ENCODE data around the gene TLL1. TPM values are rescaled to one million over a fixed set of nuclear protein-coding genes. Genes with fewer than 3 reads are reported as not detected.

Gene TLL1
- polyA plus RNA-seq, 2 donors = 0.35 to 0.41 TPM

DNA sequence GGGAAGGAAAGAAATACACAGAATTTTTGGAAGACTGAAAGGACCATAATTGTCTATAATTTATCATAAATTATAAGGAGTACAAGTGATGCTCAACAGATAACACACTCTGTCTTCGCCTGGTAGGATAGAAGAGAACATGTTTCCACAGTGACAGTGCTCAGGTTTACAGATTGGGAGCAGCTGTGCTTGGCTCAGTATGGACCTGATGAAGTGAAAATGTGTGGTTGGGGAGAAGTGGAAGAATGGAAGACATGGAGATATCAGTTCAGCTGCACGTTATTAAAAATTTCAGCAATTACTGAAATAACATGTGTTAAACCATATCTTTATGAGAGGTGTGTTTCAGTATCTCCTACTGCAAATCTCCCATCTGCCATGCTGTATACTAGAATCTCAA, 90.6 kb downstream of the TLL1 start:
- no peak overlapping the region for H3K4me3 ChIP-seq (ENCODE audit: low read depth in 1 of 2, low read length in 2 of 2)
- H3K27ac ChIP-seq (ENCODE audit: low read depth in 2 of 2, low read length in 1 of 2) = no peak overlapping the region
- H3K9me3 ChIP-seq (ENCODE audit: control insufficient read depth in 2 of 2, insufficient read depth in 1 of 2, low read depth in 1 of 2, low read length in 1 of 2) = peaks cover 0 to 2% of the 10 kb centered on the region in 2 donors
- 84 to 86% methylated on average over 2 of the region's 2 CpGs for WGBS, 2 donors
- H3K4me1 ChIP-seq (ENCODE audit: control insufficient read depth in 2 of 2, insufficient read depth in 2 of 2, low read length in 1 of 2) = no peaks in the 10 kb centered on the region
- no peaks in the 10 kb centered on the region for H3K27me3 ChIP-seq (ENCODE audit: control insufficient read depth in 1 of 2, insufficient read depth in 2 of 2, low read length in 2 of 2)
- H3K36me3 ChIP-seq (ENCODE audit: control insufficient read depth in 2 of 2, insufficient read depth in 2 of 2, low read length in 1 of 2) = no peaks in the 10 kb centered on the region

DNA sequence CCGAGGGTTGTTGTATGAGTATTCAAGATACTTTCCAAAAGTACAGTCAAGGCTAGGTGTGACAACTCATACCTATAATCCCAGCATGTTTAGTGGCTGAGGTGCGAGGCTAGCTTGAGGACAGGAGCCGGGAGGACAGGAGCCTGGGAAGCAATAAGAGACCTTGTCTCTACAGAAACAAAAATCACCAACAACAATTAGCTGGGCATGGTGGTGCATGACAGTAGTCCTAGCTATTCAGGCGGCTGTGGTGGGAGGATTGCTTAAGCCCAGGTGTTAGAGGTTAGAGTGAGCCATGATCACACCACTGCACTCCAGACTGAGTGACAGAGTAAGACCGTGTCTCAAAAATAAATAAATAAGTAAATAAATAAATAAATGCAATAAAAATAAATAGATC, 91.6 kb downstream of the TLL1 start:
- no peak overlapping the region for H3K27ac ChIP-seq (ENCODE audit: low read depth in 2 of 2, low read length in 1 of 2)
- no peaks in the 10 kb centered on the region for H3K4me1 ChIP-seq (ENCODE audit: control insufficient read depth in 2 of 2, insufficient read depth in 2 of 2, low read length in 1 of 2)
- H3K36me3 ChIP-seq (ENCODE audit: control insufficient read depth in 2 of 2, insufficient read depth in 2 of 2, low read length in 1 of 2) = no peaks in the 10 kb centered on the region
- H3K9me3 ChIP-seq (ENCODE audit: control insufficient read depth in 2 of 2, insufficient read depth in 1 of 2, low read depth in 1 of 2, low read length in 1 of 2) = peaks cover 0 to 2% of the 10 kb centered on the region in 2 donors
- H3K27me3 ChIP-seq (ENCODE audit: control insufficient read depth in 1 of 2, insufficient read depth in 2 of 2, low read length in 2 of 2) = no peaks in the 10 kb centered on the region
- no peak overlapping the region for H3K4me3 ChIP-seq (ENCODE audit: low read depth in 1 of 2, low read length in 2 of 2)
- WGBS, 2 donors = 87 to 91% methylated on average over 5 of the region's 5 CpGs

DNA sequence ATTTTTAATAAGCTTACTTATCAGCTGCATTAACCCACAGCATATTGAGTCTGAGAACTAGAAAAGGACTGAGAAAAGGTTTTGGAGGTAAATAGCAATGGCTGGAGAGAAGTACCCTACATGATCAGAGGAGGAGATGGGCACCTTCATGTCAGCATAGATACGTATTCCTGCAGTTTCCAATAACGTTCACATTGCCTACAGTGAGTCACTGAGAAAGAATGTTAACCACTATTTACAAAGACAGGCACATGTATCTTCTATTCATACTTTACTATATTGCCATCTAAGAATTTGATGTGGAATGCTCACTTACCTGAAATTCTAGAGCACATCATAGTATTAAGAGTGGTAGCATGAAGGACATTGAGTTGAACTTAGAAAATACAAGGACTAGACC, 92.5 kb downstream of the TLL1 start:
- Histone ChIP-seq H3K9me3 (ENCODE audit: control insufficient read depth in 2 of 2, insufficient read depth in 1 of 2, low read depth in 1 of 2, low read length in 1 of 2) (peaks cover 0 to 2% of the 10 kb centered on the region in 2 donors), H3K27ac (ENCODE audit: low read depth in 2 of 2, low read length in 1 of 2) (no peak overlapping the region), H3K4me3 (ENCODE audit: low read depth in 1 of 2, low read length in 2 of 2) (no peak overlapping the region), H3K27me3 (ENCODE audit: control insufficient read depth in 1 of 2, insufficient read depth in 2 of 2, low read length in 2 of 2) (no peaks in the 10 kb centered on the region), H3K36me3 (ENCODE audit: control insufficient read depth in 2 of 2, insufficient read depth in 2 of 2, low read length in 1 of 2) (no peaks in the 10 kb centered on the region), H3K4me1 (ENCODE audit: control insufficient read depth in 2 of 2, insufficient read depth in 2 of 2, low read length in 1 of 2) (no peaks in the 10 kb centered on the region)
- 45 to 71% methylated on average over 2 of the region's 2 CpGs for WGBS, 2 donors

DNA sequence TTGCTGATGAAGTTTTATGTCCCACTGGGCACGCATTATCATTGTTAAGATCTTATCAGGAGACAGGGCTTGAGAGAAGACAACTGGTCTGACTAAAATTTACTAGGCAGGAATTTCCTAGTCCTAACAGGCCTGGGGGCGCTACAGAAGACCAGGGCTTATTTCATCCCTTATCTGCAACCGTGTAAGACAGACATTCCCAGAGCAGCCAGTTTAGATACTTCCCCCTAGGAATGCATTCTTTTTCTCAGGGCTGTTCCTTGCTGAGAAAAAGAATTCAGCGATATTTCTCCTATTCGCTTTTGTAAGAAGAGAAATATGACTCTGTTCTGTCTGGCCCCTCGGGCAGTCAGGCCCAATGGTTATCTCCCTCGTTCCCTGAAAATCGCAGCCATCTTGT, 93.8 kb downstream of the TLL1 start:
- Histone ChIP-seq H3K4me1 (ENCODE audit: control insufficient read depth in 2 of 2, insufficient read depth in 2 of 2, low read length in 1 of 2) (no peaks in the 10 kb centered on the region), H3K9me3 (ENCODE audit: control insufficient read depth in 2 of 2, insufficient read depth in 1 of 2, low read depth in 1 of 2, low read length in 1 of 2) (peaks cover 0 to 2% of the 10 kb centered on the region in 2 donors), H3K36me3 (ENCODE audit: control insufficient read depth in 2 of 2, insufficient read depth in 2 of 2, low read length in 1 of 2) (no peaks in the 10 kb centered on the region), H3K27ac (ENCODE audit: low read depth in 2 of 2, low read length in 1 of 2) (no peak overlapping the region), H3K4me3 (ENCODE audit: low read depth in 1 of 2, low read length in 2 of 2) (no peak overlapping the region), H3K27me3 (ENCODE audit: control insufficient read depth in 1 of 2, insufficient read depth in 2 of 2, low read length in 2 of 2) (no peaks in the 10 kb centered on the region)
- 91 to 94% methylated on average over 8 of the region's 8 CpGs for WGBS, 2 donors

DNA sequence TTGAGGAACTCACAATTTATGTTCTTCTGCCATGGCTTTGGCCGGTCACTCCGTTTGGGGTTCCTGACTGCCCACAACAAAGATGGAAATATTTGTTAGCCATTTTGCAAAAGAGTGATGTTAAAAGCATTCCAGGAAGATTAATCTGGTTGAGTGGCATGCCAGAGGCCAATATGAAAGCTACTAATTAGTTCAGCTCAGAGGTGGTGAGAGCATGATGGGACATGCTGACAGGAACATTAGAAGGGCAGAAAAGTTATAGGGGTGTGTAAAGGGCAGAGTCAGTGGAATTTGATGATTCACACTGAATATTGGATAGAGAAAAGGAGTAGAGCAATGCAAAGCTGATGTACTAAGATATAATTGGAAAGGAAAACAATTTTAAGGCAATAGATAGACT, 94.4 kb downstream of the TLL1 start:
- 81 to 92% methylated on average over 2 of the region's 2 CpGs for WGBS, 2 donors
- H3K4me3 ChIP-seq (ENCODE audit: low read depth in 1 of 2, low read length in 2 of 2) = no peak overlapping the region
- no peaks in the 10 kb centered on the region for H3K4me1 ChIP-seq (ENCODE audit: control insufficient read depth in 2 of 2, insufficient read depth in 2 of 2, low read length in 1 of 2)
- H3K27me3 ChIP-seq (ENCODE audit: control insufficient read depth in 1 of 2, insufficient read depth in 2 of 2, low read length in 2 of 2) = no peaks in the 10 kb centered on the region
- no peaks in the 10 kb centered on the region for H3K36me3 ChIP-seq (ENCODE audit: control insufficient read depth in 2 of 2, insufficient read depth in 2 of 2, low read length in 1 of 2)
- peaks cover 0 to 2% of the 10 kb centered on the region in 2 donors for H3K9me3 ChIP-seq (ENCODE audit: control insufficient read depth in 2 of 2, insufficient read depth in 1 of 2, low read depth in 1 of 2, low read length in 1 of 2)
- no peak overlapping the region for H3K27ac ChIP-seq (ENCODE audit: low read depth in 2 of 2, low read length in 1 of 2)

DNA sequence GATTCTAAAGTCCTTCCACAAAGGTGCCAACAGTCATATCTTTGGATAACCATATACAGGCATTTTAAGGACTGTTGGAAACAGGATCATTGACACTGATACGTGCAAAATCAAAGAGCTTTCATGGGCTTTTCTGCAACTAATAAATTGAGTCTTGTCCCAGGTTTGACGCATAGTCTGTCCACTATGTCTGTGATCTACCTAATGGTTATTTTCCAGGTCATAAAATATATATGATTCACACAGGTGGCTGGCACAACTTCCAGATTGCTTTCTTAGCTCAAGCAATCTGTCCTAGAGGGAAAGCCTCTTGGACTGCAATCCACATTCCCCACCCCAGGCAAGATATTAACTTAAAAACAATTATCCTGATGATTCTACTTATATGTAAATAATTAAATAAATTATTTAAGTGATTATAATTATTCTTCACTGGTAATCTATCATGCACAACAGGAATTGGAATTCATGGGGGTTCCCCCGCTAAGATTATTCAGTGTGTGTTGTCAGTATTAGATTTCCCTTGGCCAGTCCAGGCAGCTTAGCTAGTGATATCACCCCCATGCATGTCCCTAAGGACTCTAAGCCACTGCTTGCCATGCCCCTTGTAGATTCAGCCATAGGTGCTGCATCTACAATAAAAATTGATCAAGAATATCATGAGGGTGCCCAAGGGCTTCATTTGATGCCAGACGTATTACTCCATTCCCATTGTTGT, 97.8 kb downstream of the TLL1 start:
- H3K9me3 ChIP-seq (ENCODE audit: control insufficient read depth in 2 of 2, insufficient read depth in 1 of 2, low read depth in 1 of 2, low read length in 1 of 2) = peaks cover 0 to 2% of the 10 kb centered on the region in 2 donors
- H3K27ac ChIP-seq (ENCODE audit: low read depth in 2 of 2, low read length in 1 of 2) = no peak overlapping the region
- no peak overlapping the region for H3K4me3 ChIP-seq (ENCODE audit: low read depth in 1 of 2, low read length in 2 of 2)
- H3K36me3 ChIP-seq (ENCODE audit: control insufficient read depth in 2 of 2, insufficient read depth in 2 of 2, low read length in 1 of 2) = no peaks in the 10 kb centered on the region
- 79 to 83% methylated on average over 4 of the region's 4 CpGs for WGBS, 2 donors
- H3K27me3 ChIP-seq (ENCODE audit: control insufficient read depth in 1 of 2, insufficient read depth in 2 of 2, low read length in 2 of 2) = no peaks in the 10 kb centered on the region
- H3K4me1 ChIP-seq (ENCODE audit: control insufficient read depth in 2 of 2, insufficient read depth in 2 of 2, low read length in 1 of 2) = no peaks in the 10 kb centered on the region

DNA sequence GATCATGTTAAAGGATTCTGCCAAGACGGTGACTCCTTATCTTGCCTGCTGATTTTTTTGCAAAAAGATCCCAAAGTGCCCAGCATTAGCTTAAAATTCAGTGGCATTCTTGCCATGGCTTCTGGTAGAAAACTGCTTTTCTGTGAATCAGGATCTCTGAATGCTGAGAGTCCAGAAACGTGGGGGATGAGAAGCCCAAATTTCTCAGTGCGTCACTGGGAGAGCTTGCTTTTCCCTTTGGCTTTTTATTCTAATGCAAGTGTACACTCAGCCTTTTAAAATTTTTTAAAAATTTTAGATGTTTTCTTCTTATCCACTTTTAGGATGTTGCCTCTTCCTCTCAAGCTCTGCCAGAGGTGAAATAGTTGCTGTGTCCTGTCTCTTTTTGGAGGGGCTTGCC, 98.4 kb downstream of the TLL1 start:
- no peak overlapping the region for H3K27ac ChIP-seq (ENCODE audit: low read depth in 2 of 2, low read length in 1 of 2)
- WGBS, 2 donors = 70 to 76% methylated on average over 3 of the region's 3 CpGs

DNA sequence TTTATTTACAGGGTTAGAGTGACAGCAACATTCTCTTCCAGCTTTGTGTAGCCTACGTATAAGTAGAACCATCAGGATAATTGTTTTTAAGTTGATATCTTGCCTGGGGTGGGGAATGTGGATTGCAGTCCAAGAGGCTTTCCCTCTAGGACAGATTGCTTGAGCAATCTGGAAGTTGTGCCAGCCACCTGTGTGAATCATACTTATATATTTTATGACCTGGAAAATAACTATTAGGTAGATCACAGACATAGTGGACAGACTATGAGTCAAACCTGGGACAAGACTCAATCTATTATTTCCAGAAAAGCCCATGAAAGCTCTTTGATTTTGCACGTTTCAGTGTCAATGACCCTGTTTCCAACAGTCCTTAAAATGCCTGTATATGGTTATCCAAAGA, 98.9 kb downstream of the TLL1 start:
- no peaks in the 10 kb centered on the region for H3K36me3 ChIP-seq (ENCODE audit: control insufficient read depth in 2 of 2, insufficient read depth in 2 of 2, low read length in 1 of 2)
- H3K4me1 ChIP-seq (ENCODE audit: control insufficient read depth in 2 of 2, insufficient read depth in 2 of 2, low read length in 1 of 2) = no peaks in the 10 kb centered on the region
- H3K27me3 ChIP-seq (ENCODE audit: control insufficient read depth in 1 of 2, insufficient read depth in 2 of 2, low read length in 2 of 2) = no peaks in the 10 kb centered on the region
- H3K27ac ChIP-seq (ENCODE audit: low read depth in 2 of 2, low read length in 1 of 2) = no peak overlapping the region
- H3K4me3 ChIP-seq (ENCODE audit: low read depth in 1 of 2, low read length in 2 of 2) = no peak overlapping the region
- H3K9me3 ChIP-seq (ENCODE audit: control insufficient read depth in 2 of 2, insufficient read depth in 1 of 2, low read depth in 1 of 2, low read length in 1 of 2) = no peaks in the 10 kb centered on the region
- WGBS, 2 donors = 41 to 45% methylated on average over 2 of the region's 2 CpGs

More for the DNA sequence above, 98.4 kb downstream of the TLL1 start:
- Histone ChIP-seq H3K36me3 (ENCODE audit: control insufficient read depth in 2 of 2, insufficient read depth in 2 of 2, low read length in 1 of 2) (no peaks in the 10 kb centered on the region), H3K9me3 (ENCODE audit: control insufficient read depth in 2 of 2, insufficient read depth in 1 of 2, low read depth in 1 of 2, low read length in 1 of 2) (no peaks in the 10 kb centered on the region), H3K27me3 (ENCODE audit: control insufficient read depth in 1 of 2, insufficient read depth in 2 of 2, low read length in 2 of 2) (no peaks in the 10 kb centered on the region), H3K4me1 (ENCODE audit: control insufficient read depth in 2 of 2, insufficient read depth in 2 of 2, low read length in 1 of 2) (no peaks in the 10 kb centered on the region), H3K4me3 (ENCODE audit: low read depth in 1 of 2, low read length in 2 of 2) (no peak overlapping the region)

DNA sequence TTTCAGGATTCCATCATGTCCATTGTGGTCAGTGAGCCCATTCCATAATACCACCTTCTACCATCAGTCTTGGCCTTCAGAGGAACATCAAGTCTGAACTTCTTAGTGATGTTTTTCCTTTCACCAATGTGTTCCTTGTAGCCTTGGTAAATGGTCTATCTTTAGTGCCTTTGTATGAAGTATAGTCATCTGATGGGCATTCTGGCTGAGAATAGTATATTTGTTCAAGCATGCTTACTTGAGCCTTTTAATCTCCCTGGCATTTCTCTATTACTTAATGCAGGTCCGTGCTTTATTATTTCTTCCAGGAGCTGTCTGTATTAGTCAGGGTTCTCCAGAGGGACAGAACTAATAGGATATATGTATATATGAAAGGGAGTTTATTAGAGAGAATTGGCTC, 99.7 kb downstream of the TLL1 start:
- H3K4me1 ChIP-seq (ENCODE audit: control insufficient read depth in 2 of 2, insufficient read depth in 2 of 2, low read length in 1 of 2) = no peaks in the 10 kb centered on the region
- H3K36me3 ChIP-seq (ENCODE audit: control insufficient read depth in 2 of 2, insufficient read depth in 2 of 2, low read length in 1 of 2) = no peaks in the 10 kb centered on the region
- no peak overlapping the region for H3K27ac ChIP-seq (ENCODE audit: low read depth in 2 of 2, low read length in 1 of 2)
- H3K9me3 ChIP-seq (ENCODE audit: control insufficient read depth in 2 of 2, insufficient read depth in 1 of 2, low read depth in 1 of 2, low read length in 1 of 2) = no peaks in the 10 kb centered on the region
- WGBS, 2 donors = 44 to 62% methylated on average over 1 of the region's 1 CpG
- no peak overlapping the region for H3K4me3 ChIP-seq (ENCODE audit: low read depth in 1 of 2, low read length in 2 of 2)
- no peaks in the 10 kb centered on the region for H3K27me3 ChIP-seq (ENCODE audit: control insufficient read depth in 1 of 2, insufficient read depth in 2 of 2, low read length in 2 of 2)

DNA sequence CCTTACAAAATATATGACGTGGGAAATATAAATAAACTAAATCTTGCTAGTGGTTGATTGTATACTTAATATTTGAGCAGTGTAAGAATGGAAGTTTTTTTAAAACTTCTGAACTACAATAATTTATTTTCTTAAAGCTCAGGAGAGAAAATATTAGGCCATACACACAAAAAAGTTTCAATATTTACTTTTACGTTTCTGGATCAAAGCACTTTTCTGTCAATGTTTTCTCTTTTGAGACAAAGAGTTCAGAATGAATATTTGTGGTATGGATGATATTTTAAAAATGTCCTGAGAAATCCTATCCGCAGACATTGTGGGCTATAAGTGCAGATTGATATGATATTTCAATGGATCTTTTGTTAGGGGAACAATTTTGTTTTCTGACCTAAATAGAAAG, 109.9 kb downstream of the TLL1 start:
- 71 to 73% methylated on average over 3 of the region's 3 CpGs for WGBS, 2 donors
- Histone ChIP-seq H3K9me3 (ENCODE audit: control insufficient read depth in 2 of 2, insufficient read depth in 1 of 2, low read depth in 1 of 2, low read length in 1 of 2) (no peaks in the 10 kb centered on the region), H3K4me1 (ENCODE audit: control insufficient read depth in 2 of 2, insufficient read depth in 2 of 2, low read length in 1 of 2) (no peaks in the 10 kb centered on the region), H3K27ac (ENCODE audit: low read depth in 2 of 2, low read length in 1 of 2) (no peak overlapping the region), H3K4me3 (ENCODE audit: low read depth in 1 of 2, low read length in 2 of 2) (no peak overlapping the region), H3K27me3 (ENCODE audit: control insufficient read depth in 1 of 2, insufficient read depth in 2 of 2, low read length in 2 of 2) (no peaks in the 10 kb centered on the region), H3K36me3 (ENCODE audit: control insufficient read depth in 2 of 2, insufficient read depth in 2 of 2, low read length in 1 of 2) (no peaks in the 10 kb centered on the region)

Measured in esophagus (tissue), 2 donors.